Right lobe of liver (tissue), 4 donors: ENCODE measurements around the gene B3GAT1.

Experiments used
- POLR2A ChIP-seq: fragments of 450-650 bp; IDR thresholded peaks from one replicate; pipeline ENCODE4 v1.6.1; 2017; ENCODE audit warnings: antibody characterized with exemption, mild to moderate bottlenecking
- TF ChIP-seq, protein P1 (sequence below), 4 donors: fragments of 200-600 bp in 3 of 4; fragments of 450-650 bp in 1 of 4; IDR thresholded peaks; one replicate each; pipeline versions ENCODE4 v1.5.1 to v1.8.0; 2016 to 2022; ENCODE audit warnings: antibody characterized with exemption in 4 of 4, mild to moderate bottlenecking in 2 of 4
- donor health status: DM: no; HTN: no; CAD: no.
- donor health status: DM: no; HTN: no; CAD: no.
- donor health status: DM: no; HTN: yes; CAD: no.

DNA sequence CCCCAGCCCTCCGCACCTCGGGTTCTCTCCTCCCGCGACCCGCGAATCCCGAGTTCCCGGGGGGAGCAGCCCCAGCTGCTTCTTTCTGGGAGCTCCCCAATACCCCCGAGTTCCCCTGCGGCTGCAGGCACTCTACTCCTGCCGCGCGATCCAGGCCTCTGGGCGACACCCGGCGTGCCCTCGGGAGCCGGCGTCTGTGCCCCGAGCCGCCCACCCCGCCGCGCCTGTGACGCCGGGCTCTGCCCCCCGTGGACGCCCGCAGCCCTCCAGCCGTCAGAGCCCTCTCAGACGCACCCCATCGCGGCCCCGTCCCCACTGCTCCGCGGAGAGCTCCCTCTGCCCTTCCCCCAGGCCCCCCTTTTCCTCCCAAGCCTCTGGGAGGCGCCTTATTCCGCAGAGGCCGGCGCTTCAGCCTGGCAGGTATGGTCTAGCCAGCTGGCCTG is 79.8 kb downstream of the B3GAT1 start:
- no peak for TF ChIP-seq POLR2A
- TF ChIP-seq, protein P1, sequence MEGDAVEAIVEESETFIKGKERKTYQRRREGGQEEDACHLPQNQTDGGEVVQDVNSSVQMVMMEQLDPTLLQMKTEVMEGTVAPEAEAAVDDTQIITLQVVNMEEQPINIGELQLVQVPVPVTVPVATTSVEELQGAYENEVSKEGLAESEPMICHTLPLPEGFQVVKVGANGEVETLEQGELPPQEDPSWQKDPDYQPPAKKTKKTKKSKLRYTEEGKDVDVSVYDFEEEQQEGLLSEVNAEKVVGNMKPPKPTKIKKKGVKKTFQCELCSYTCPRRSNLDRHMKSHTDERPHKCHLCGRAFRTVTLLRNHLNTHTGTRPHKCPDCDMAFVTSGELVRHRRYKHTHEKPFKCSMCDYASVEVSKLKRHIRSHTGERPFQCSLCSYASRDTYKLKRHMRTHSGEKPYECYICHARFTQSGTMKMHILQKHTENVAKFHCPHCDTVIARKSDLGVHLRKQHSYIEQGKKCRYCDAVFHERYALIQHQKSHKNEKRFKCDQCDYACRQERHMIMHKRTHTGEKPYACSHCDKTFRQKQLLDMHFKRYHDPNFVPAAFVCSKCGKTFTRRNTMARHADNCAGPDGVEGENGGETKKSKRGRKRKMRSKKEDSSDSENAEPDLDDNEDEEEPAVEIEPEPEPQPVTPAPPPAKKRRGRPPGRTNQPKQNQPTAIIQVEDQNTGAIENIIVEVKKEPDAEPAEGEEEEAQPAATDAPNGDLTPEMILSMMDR (IDR thresholded peaks at IDR 0.05) = no peak
